ENCODE measurements around the gene SPATA46.

The SPATA46 gene

GRCh38 chr1:162390396-162391185, 13.9 kb upstream of the SPATA46 start:
- peak in 2 of 3 experiments; percentile 9 to 53 for DNase-seq

GRCh38 chr1:162389971-162390370, 13.3 kb upstream of the SPATA46 start:
- DNase-seq, result peak in 1 of 3 experiments; percentile 15

- peak in 1 of 3 experiments; percentile 15 for DNase-seq
Observed at GRCh38 chr1:162389021-162389818, 12.6 kb upstream of the SPATA46 start.

- no peak for DNase-seq
Observed at GRCh38 chr1:162388615-162389014, 12.0 kb upstream of the SPATA46 start.

GRCh38 chr1:162388083-162388594, 11.5 kb upstream of the SPATA46 start:
- no peak for DNase-seq

GRCh38 chr1:162387226-162388082, 10.8 kb upstream of the SPATA46 start:
- peak in 1 of 3 experiments; percentile 19 for DNase-seq

GRCh38 chr1:162386292-162387225, 9.9 kb upstream of the SPATA46 start:
- DNase-seq, result no peak

GRCh38 chr1:162385702-162386101, 9.0 kb upstream of the SPATA46 start:
- DNase-seq, result no peak

- DNase-seq, result no peak
Observed at GRCh38 chr1:162385280-162385623, 8.6 kb upstream of the SPATA46 start.

- DNase-seq, result no peak
Observed at GRCh38 chr1:162384601-162385279, 8.1 kb upstream of the SPATA46 start.

GRCh38 chr1:162384116-162384515, 7.5 kb upstream of the SPATA46 start:
- DNase-seq, result no peak

- DNase-seq, result no peak
Observed at GRCh38 chr1:162383516-162383915, 6.9 kb upstream of the SPATA46 start.

GRCh38 chr1:162383091-162383490, 6.4 kb upstream of the SPATA46 start:
- no peak for DNase-seq

- DNase-seq, result no peak
Observed at GRCh38 chr1:162381941-162382750, 5.5 kb upstream of the SPATA46 start.

- DNase-seq, result no peak
Observed at GRCh38 chr1:162381383-162381782, 4.7 kb upstream of the SPATA46 start, which contains the start of gene C1orf226. C1orf226 (plus strand) TSS chr1:162381728; CDS start chr1:162381902, 174 bp downstream.

- no peak for DNase-seq
Observed at GRCh38 chr1:162380061-162380846, 3.6 kb upstream of the SPATA46 start.

GRCh38 chr1:162375463-162375862, 1.2 kb downstream of the SPATA46 start:
- DNase-seq, result no peak

- no peak for DNase-seq
Observed at GRCh38 chr1:162374406-162374805, 2.2 kb downstream of the SPATA46 start.

GRCh38 chr1:162373541-162374260, 3.0 kb downstream of the SPATA46 start:
- no peak for DNase-seq
